Measurements from ENCODE around the gene NPHP4. TPM values are rescaled to one million over a fixed set of nuclear protein-coding genes. Genes with fewer than 3 reads are reported as not detected.

NPHP4 gene
- total and polyA plus RNA-seq, 12 donors: 2.7 to 13.2 (median 7.3) TPM

DNA sequence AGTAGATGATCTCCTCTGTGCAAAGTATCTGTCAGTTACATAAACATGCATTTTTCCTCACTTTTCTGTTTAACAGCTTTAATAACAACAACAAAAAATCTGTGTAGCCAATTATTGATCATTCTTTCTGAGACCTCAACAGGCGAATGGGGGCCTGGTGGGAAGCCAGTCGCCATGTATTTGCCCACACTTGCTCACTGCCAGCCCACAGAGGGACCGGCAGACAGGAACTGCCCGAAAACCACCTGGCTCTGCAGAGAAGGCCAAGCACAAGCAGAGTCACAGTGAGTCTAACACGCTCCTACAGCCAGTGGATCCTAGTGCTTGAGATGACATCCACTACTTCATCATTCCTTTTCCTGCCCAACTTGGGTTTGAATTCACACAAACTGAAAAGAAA is 56.1 kb downstream of the NPHP4 start:
- H3K27me3 ChIP-seq: no peaks in the 10 kb centered on the region
- H3K9me3 ChIP-seq (replicated peaks in 1 of 3): no peaks in the 10 kb centered on the region
- no peak overlapping the region for H3K27ac ChIP-seq
- 94 to 97% (median 95%) methylated on average over 5 of the region's 5 CpGs for WGBS, 4 donors
- no peak for TF ChIP-seq POLR2A (IDR thresholded peaks at IDR 0.05)
- TF ChIP-seq, protein P1, sequence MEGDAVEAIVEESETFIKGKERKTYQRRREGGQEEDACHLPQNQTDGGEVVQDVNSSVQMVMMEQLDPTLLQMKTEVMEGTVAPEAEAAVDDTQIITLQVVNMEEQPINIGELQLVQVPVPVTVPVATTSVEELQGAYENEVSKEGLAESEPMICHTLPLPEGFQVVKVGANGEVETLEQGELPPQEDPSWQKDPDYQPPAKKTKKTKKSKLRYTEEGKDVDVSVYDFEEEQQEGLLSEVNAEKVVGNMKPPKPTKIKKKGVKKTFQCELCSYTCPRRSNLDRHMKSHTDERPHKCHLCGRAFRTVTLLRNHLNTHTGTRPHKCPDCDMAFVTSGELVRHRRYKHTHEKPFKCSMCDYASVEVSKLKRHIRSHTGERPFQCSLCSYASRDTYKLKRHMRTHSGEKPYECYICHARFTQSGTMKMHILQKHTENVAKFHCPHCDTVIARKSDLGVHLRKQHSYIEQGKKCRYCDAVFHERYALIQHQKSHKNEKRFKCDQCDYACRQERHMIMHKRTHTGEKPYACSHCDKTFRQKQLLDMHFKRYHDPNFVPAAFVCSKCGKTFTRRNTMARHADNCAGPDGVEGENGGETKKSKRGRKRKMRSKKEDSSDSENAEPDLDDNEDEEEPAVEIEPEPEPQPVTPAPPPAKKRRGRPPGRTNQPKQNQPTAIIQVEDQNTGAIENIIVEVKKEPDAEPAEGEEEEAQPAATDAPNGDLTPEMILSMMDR (IDR thresholded peaks at IDR 0.05): no peak
- no peaks in the 10 kb centered on the region for H3K4me1 ChIP-seq (replicated peaks in 1 of 2)
- DNase-seq: peak in 1 of 7 donors; percentile 9
- intact Hi-C loops (cut with DNase I): no loop called here
- H3K4me3 ChIP-seq: no peak overlapping the region
- H3K36me3 ChIP-seq (replicated peaks in 1 of 2): no peaks in the 10 kb centered on the region

DNA sequence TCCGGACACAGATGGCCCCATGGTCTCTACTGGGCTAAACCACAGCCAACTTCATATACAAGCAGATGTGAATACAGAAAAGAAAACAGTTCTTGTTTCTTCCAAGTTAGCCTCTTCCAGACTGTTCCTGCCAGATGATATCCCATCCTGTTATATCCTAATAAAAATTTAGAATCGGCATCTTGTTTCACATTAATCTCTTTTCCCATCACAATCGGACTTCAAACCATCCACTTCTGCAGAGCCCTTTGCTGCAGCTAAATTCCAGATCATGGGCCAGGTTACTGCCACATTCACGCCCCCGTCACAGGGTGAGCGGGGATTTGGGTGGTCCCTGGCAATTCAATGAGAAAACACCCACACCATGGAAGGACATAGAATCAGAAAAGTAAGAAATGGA is 57.2 kb downstream of the NPHP4 start:
- Histone ChIP-seq H3K27me3 (no peaks in the 10 kb centered on the region), H3K9me3 (replicated peaks in 1 of 3) (no peaks in the 10 kb centered on the region), H3K4me3 (no peak overlapping the region), H3K36me3 (replicated peaks in 1 of 2) (no peaks in the 10 kb centered on the region), H3K27ac (no peak overlapping the region), H3K4me1 (replicated peaks in 1 of 2) (no peaks in the 10 kb centered on the region)
- no peak for DNase-seq
- TF ChIP-seq, protein P1 (IDR thresholded peaks at IDR 0.05): no peak
- no peak for TF ChIP-seq POLR2A (IDR thresholded peaks at IDR 0.05)
- intact Hi-C loops (cut with DNase I): no loop called here
- 87 to 91% (median 88%) methylated on average over 6 of the region's 6 CpGs for WGBS, 4 donors

DNA sequence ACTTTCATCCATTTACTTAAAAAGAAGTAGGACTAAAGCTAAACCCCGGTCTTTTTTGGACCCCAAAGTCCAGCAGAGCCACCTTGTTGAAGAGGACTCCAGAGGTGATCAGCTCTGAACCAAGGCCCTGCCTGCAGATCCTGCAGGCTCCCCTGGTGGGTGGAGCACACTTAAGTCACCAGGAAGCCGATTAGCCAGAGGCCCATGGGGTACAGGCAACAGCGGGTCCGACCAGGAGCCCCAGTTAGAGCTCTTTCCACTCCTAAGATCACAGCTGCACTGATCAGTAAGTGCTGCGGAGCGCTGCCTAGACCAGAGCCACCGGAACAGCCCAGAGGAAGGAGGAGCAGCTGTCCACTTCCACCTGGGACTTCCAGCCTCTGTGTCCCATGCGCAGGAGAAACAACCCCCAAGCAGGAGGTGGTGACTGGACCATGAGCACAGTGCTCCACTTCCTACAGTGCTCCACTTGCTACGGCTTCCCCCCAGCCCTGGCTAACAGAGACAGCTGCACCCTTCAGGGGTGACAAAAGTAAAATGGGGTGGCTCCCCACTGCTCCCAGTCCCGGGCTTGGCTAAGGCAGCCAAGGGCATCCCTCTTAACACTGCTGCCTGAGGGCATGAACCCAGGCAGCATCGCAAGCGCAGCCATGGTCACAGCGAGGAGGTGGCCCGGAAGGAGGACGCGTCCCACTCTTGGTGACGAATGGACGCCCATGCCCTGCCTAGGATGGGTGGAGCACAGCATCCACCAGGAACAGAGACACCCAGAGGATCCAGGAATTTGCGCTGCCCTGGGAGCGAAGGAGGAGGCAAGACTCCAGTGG is 58.0 kb downstream of the NPHP4 start:
- peak in 1 of 7 donors; percentile 27 for DNase-seq
- no peak for TF ChIP-seq POLR2A (IDR thresholded peaks at IDR 0.05)
- TF ChIP-seq, protein P1 (IDR thresholded peaks at IDR 0.05): no peak
- no peak overlapping the region for H3K4me3 ChIP-seq
- H3K4me1 ChIP-seq (replicated peaks in 1 of 2): no peaks in the 10 kb centered on the region
- no peaks in the 10 kb centered on the region for H3K9me3 ChIP-seq (replicated peaks in 1 of 3)
- intact Hi-C loops (cut with DNase I): no loop called here
- 91 to 97% (median 95%) methylated on average over 15 to 20 of the region's 20 CpGs for WGBS, 4 donors
- no peaks in the 10 kb centered on the region for H3K27me3 ChIP-seq
- H3K27ac ChIP-seq: no peak overlapping the region
- H3K36me3 ChIP-seq (replicated peaks in 1 of 2): no peaks in the 10 kb centered on the region

DNA sequence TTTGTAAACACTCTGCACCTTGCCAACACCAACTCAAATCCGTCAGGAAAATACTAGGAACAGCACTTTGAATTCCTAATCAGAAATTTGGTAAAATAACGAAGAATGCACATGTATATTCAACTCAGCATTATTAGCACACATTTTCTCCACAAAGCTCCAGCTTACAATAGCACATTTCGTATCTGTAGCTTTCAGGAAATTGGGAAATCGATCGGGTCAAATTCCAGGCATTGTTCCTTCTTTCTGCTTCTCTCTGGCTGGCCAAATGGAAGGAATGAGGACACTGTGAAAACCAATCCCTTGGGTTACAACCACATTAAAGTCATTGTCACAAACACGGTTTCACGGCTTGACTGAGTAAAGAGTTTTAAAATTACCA is 58.6 kb downstream of the NPHP4 start:
- no peak overlapping the region for H3K27ac ChIP-seq
- H3K4me1 ChIP-seq (replicated peaks in 1 of 2): no peaks in the 10 kb centered on the region
- DNase-seq: peak in 1 of 7 donors; percentile 18
- no peak for TF ChIP-seq POLR2A (IDR thresholded peaks at IDR 0.05)
- TF ChIP-seq, protein P1 (IDR thresholded peaks at IDR 0.05): no peak
- intact Hi-C loops (cut with DNase I): no loop called here
- H3K27me3 ChIP-seq: no peaks in the 10 kb centered on the region
- WGBS, 4 donors: 76 to 78% (median 77%) methylated on average over 7 of the region's 7 CpGs
- H3K4me3 ChIP-seq: no peak overlapping the region
- H3K36me3 ChIP-seq (replicated peaks in 1 of 2): no peaks in the 10 kb centered on the region
- no peaks in the 10 kb centered on the region for H3K9me3 ChIP-seq (replicated peaks in 1 of 3)
